ENCODE results near the gene LDLRAD3. TPM values are rescaled to one million over a fixed set of nuclear protein-coding genes. Genes with fewer than 3 reads are reported as not detected.

LDLRAD3 gene
- total RNA-seq, 1 donor from 2014 or later: 21.6 TPM

- Histone ChIP-seq H3K27me3 (no peaks in the 10 kb centered on the region), H3K4me3 (no peak overlapping the region), H3K36me3 (no peaks in the 10 kb centered on the region), H3K4me1 (peaks cover 0 to 5% of the 10 kb centered on the region in 2 donors), H3K9me3 (no peaks in the 10 kb centered on the region), H3K27ac (no peak overlapping the region)
- intact Hi-C loops (cut with DNase I): no loop called here
- no peak for TF ChIP-seq CTCF (IDR thresholded peaks at IDR 0.05)
- DNase-seq (ENCODE audit: low spot score in 2 of 2): no peak
Measured at GRCh38 chr11:36098087-36098486, 154.2 kb downstream of the LDLRAD3 start.

DNA sequence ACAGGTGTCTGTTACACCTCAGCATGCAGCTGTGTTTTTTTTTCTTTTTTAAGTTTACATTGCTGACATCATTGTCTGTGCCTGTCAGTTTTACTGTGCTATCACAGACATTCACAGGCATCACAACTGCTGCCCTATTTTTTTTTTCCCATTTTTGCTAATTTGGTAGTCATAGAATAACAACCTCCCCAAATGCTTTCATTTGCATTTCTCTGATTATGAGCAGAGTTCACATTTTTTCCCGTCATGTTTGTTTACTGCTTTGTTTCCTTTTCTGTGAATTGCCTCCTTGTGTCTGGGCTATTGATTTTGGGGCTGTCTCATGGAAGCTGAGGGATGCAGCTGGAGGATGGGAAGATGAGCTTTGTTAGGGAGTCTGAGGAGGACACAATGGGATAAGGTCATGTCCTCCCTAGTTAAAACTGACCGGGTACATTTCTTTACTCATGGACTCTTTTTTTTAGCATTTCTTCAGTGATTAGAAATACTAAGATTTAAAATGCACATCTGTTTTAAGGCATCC, 155.1 kb downstream of the LDLRAD3 start:
- H3K9me3 ChIP-seq: no peaks in the 10 kb centered on the region
- H3K27me3 ChIP-seq: no peaks in the 10 kb centered on the region
- intact Hi-C loops (cut with DNase I): no loop called here
- H3K36me3 ChIP-seq: no peaks in the 10 kb centered on the region
- no peak for TF ChIP-seq CTCF (IDR thresholded peaks at IDR 0.05)
- no peak for DNase-seq (ENCODE audit: low spot score in 2 of 2)
- no peak overlapping the region for H3K4me3 ChIP-seq
- no peak overlapping the region for H3K27ac ChIP-seq
- peaks cover 0 to 5% of the 10 kb centered on the region in 2 donors for H3K4me1 ChIP-seq

DNA sequence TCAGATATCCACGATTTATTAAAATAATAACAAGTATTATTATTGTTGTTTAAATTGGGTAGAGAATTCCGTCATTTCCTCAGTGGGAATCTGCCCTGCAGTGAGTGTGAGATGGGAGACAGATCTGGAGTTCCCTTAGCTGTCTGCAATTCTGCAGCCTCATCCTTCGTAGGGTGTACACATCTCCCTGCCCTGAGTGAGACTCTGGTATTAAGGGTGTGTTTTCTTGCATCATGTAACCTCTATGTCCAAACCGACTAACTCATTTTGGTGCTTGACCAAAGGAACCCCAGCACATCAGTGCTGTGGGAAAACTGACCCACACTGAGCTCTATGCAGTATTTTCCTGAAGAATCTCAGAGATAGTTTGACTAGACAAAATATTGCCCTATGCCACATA, 157.6 kb downstream of the LDLRAD3 start:
- Histone ChIP-seq H3K27ac (no peak overlapping the region), H3K36me3 (no peaks in the 10 kb centered on the region), H3K27me3 (no peaks in the 10 kb centered on the region), H3K9me3 (no peaks in the 10 kb centered on the region), H3K4me1 (peaks cover 0 to 5% of the 10 kb centered on the region in 2 donors), H3K4me3 (no peak overlapping the region)
- no peak for DNase-seq (ENCODE audit: low spot score in 2 of 2)
- intact Hi-C loops (cut with DNase I): no loop called here
- no peak for TF ChIP-seq CTCF (IDR thresholded peaks at IDR 0.05)

- Histone ChIP-seq H3K27ac (no peak overlapping the region), H3K4me1 (peaks cover 0 to 4% of the 10 kb centered on the region in 2 donors), H3K9me3 (no peaks in the 10 kb centered on the region), H3K36me3 (no peaks in the 10 kb centered on the region), H3K4me3 (no peak overlapping the region), H3K27me3 (no peaks in the 10 kb centered on the region)
- intact Hi-C loops (cut with DNase I): no loop called here
- no peak for TF ChIP-seq CTCF (IDR thresholded peaks at IDR 0.05)
- DNase-seq (ENCODE audit: low spot score in 2 of 2): no peak
Measured at GRCh38 chr11:36102868-36103267, 159.0 kb downstream of the LDLRAD3 start.

GRCh38 chr11:36103933-36104530, 160.2 kb downstream of the LDLRAD3 start:
- TF ChIP-seq CTCF (IDR thresholded peaks at IDR 0.05): no peak
- Histone ChIP-seq H3K4me3 (no peak overlapping the region), H3K36me3 (no peaks in the 10 kb centered on the region), H3K27ac (no peak overlapping the region), H3K4me1 (no peaks in the 10 kb centered on the region), H3K9me3 (no peaks in the 10 kb centered on the region), H3K27me3 (no peaks in the 10 kb centered on the region)
- intact Hi-C loops (cut with DNase I): no loop called here
- DNase-seq (ENCODE audit: low spot score in 2 of 2): no peak

DNA sequence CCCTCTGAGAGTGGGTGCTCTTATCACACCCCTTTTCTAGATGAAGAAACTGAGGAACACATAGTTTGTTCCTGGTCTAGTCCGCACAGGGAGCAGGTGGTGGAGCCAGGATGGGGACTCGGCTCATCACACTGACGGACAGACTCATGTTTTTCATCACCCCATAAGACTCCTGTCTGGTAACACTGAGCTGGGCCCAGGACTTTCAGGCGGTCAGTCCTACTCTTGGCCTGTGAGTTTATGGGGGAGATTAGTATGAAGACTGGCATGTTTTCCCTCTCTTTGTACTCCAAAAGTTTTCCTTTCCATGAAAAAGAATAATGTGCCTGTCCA, 160.8 kb downstream of the LDLRAD3 start:
- Histone ChIP-seq H3K27me3 (no peaks in the 10 kb centered on the region), H3K36me3 (no peaks in the 10 kb centered on the region), H3K4me1 (no peaks in the 10 kb centered on the region), H3K9me3 (no peaks in the 10 kb centered on the region), H3K4me3 (no peak overlapping the region), H3K27ac (no peak overlapping the region)
- no peak for TF ChIP-seq CTCF (IDR thresholded peaks at IDR 0.05)
- intact Hi-C loops (cut with DNase I): no loop called here
- DNase-seq (ENCODE audit: low spot score in 2 of 2): no peak
